HG02642 (cell line): ENCODE measurements around the gene NABP2.
A peak's percentile ranks its signal among the peaks of the same experiment; 100 is the strongest.
"Not testable (repeated sequence)": the region's sequence is repeated elsewhere in the genome, so short reads cannot be mapped to it uniquely, and the experiment has no call there.

Source experiments
- ATAC-seq: cut with Tn5 transposase; IDR thresholded peaks from one replicate; pipeline ENCODE4 v1.9.1; 2021; ENCODE audit warnings: mild to moderate bottlenecking; ENCODE audit not compliant: unreplicated experiment, poor library complexity

NABP2 gene

DNA sequence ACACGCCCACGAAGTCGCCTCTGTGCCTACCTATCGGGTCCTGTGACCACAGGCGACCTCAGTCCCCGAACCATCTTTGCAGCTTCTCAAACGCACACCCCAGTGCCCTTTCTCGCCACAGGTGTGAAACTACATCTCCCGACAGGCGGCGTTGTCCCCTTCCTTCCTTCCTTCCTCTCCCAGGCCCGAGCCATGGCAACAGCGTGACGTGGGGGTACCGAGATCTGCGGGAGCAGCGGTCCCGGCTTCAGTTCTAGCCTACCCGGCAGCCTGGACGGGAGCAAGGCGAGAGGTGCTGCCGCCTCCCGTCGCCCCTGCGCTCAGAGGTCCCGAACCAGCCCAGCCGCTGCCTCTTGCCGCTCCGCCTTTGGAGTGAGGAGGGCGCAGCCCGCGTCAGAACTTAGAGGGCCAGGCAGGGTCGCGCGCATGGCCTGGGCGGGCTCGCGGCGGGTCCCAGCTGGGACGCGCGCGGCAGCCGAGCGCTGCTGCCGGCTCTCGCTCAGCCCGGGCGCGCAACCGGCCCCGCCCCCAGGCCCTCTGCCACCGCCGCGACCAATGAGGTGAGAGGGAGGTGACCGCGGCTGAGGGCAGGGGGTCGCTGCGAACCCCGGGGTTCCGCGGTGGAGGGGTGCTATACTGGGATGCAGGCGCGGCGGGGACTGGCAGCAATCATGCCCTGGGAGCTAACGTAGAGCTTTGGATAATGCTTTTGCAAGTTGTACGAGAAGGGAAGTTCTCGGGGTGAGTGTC lies 42.7 kb downstream of the NABP2 start, which contains the start of gene COQ10A:
Gene COQ10A, plus strand, starts transcription at position 250 of the 750 bp plus-strand sequence. Its CDS starts 177 bp downstream, at position 427.
- ATAC-seq, result peak; percentile 91

DNA sequence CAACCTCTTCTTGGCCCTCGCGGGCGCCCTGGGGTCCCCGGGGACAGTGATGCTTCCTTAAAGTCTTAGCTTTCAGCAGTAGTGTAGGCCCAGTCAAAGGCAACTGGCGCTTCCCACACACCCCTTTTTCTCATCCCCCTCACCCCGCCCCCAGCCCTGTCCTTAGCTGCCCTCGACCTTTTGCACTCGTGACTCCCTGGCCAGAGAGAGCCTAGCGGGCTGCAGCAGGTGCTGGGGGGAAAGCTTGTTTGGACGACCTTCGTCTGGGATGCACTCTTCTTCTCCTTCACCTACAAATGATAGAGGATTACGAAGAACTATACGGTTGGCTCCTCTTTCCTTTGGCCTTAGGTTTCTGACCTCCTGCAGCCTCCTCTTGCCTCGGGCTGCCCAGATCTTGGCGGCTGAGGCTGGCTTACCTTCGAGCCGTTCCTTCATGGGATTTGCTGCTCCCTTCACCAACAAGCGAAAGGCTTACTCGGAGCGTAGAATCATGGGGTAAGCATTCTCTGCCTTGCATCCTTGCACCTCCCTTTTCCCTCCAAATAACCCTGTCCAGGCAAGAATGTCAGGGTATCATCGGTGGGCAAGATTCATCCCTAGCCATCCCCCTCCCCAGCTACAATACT lies 43.4 kb downstream of the NABP2 start:
- ATAC-seq, result no peak

DNA sequence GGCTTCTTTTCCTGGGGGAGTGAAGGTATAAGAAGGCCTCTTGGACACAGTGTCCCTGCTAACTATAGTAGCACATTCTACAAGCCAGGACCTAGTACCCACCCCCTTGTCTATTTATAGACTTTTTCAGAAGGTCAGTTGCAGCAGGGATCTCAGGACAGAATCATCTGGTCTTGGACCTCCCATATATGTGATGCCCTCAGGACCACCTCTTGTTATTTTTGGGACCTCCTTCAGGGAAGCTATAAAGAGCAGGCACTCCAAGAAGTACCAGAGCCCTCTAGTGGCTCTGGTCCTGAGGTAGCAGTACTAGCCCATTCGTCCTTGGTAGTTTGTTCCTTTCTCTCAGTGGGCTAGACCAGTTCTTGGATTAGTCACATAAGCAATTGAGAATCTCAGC lies 46.9 kb downstream of the NABP2 start:
- ATAC-seq, result no peak

DNA sequence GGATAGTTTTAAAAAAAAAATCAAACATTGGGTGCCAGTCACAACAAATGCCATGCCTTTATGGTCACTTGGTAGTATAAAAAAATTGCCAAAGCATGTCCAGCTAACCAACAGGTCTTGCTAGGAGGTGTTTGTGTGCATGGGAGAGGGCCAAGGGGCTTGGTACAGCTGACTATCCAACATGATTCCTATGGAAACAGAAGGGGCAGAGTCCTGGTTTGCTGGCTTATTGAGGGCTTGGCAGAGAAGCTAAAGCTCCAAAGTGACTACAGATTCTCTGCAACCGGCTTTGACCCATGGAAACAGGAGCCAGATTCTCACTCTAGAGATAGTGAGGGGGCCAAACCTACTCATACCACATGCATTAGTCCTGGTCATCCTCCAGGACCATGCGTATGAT lies 48.3 kb downstream of the NABP2 start:
- not testable (repeated sequence) for ATAC-seq

DNA sequence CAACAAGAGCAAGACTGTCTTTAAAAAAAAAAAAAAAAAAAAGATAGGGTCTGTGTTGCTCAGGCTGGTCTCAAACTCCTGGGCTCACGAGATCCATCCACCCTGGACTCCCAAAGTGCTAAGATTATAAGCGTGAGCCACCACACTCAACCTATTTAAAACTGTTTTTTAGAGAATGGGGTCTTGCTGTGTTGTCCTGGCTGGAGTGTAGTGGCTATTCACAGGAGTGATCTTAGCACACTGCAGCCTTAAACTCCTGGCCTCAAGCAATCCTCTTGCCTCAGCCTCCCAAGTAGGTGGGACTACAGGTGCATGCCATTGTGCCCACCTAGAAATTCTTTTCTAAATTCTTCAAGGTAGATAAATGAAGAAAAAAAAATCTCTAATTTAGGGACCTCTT lies 50.2 kb downstream of the NABP2 start:
- no peak for ATAC-seq

DNA sequence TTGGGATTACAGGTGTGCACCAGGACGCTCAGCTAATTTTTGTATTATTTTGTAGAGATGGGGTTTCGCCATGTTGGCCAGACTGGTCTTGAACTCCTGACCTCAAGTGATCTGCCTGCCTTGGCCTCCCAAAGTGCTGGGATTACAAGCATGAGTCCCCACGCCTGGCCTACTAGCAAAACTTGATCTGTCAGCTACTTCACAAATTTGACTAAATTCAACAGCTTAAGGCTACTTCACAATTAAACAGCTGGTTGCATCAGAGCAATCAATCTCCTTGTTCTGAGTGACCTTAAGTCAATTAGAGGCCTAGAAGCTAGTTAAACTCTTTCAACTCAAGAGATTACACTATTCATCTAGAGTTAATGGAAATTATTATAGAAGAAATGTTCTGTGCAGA lies 54.8 kb downstream of the NABP2 start:
- no peak for ATAC-seq
